GM23248 (cell line): ENCODE data around the gene XIRP2. TPM values are rescaled to one million over a fixed set of nuclear protein-coding genes. Genes with fewer than 3 reads are reported as not detected.

ENCODE experiments used
- DNase-seq: peaks from one replicate; pipeline ENCODE4 v3.0.0-alpha.2; 2015
- H2AFZ ChIP-seq: fragments of 200-600 bp; sonication (generic); 2 replicates; pipeline ENCODE4 v1.6.1; 2016; ENCODE audit warnings: antibody characterized with exemption
- H3F3A ChIP-seq: fragments of 200-600 bp; sonication (generic); 2 replicates; pipeline ENCODE4 v1.6.1; 2016; ENCODE audit warnings: mild to moderate bottlenecking, antibody characterized with exemption, mixed run types; ENCODE audit not compliant: insufficient read depth
- H3K27ac ChIP-seq: fragments of 200-600 bp; sonication (generic); 2 replicates; pipeline ENCODE4 v1.5.1; 2016; ENCODE audit warnings: mild to moderate bottlenecking
- H3K27me3 ChIP-seq: fragments of 200-600 bp; sonication (generic); replicated peaks from 2 replicates; pipeline ENCODE4 v1.6.1; 2016; ENCODE audit warnings: mild to moderate bottlenecking; ENCODE audit not compliant: insufficient read depth
- H3K36me3 ChIP-seq: fragments of 200-600 bp; sonication (generic); 2 replicates; pipeline ENCODE4 v1.6.1; 2016; ENCODE audit warnings: low read depth, mild to moderate bottlenecking
- H3K4me1 ChIP-seq: fragments of 200-600 bp; sonication (generic); 2 replicates; pipeline ENCODE4 v1.6.1; 2016; ENCODE audit warnings: mild to moderate bottlenecking; ENCODE audit not compliant: insufficient read depth
- H3K4me2 ChIP-seq: fragments of 200-600 bp; sonication (generic); one replicate; pipeline ENCODE4 v1.6.1; 2016; ENCODE audit warnings: mild to moderate bottlenecking; ENCODE audit not compliant: unreplicated experiment
- H3K4me3 ChIP-seq: fragments of 200-600 bp; sonication (generic); 2 replicates; pipeline ENCODE4 v1.5.1; 2016; ENCODE audit warnings: mild to moderate bottlenecking
- H3K79me2 ChIP-seq: fragments of 200-600 bp; sonication (generic); 2 replicates; pipeline ENCODE4 v1.6.1; 2016; ENCODE audit warnings: mild to moderate bottlenecking; ENCODE audit not compliant: insufficient read depth
- H3K9ac ChIP-seq: fragments of 200-600 bp; sonication (generic); 2 replicates; pipeline ENCODE4 v1.6.1; 2016; ENCODE audit warnings: mild to moderate bottlenecking
- H3K9me2 ChIP-seq: fragments of 200-600 bp; sonication (generic); 2 replicates; pipeline ENCODE4 v1.6.1; 2016; ENCODE audit warnings: mixed run types, mild to moderate bottlenecking, moderate library complexity; ENCODE audit not compliant: insufficient read depth
- H3K9me3 ChIP-seq: fragments of 200-600 bp; sonication (generic); one replicate; pipeline ENCODE4 v1.6.1; 2017; ENCODE audit warnings: low read depth
- H4K20me1 ChIP-seq: fragments of 200-600 bp; sonication (generic); 2 replicates; pipeline ENCODE4 v1.6.0; 2016; ENCODE audit not compliant: insufficient read depth
- EZH2 ChIP-seq: fragments of 200-600 bp; sonication (generic); IDR thresholded peaks from 2 replicates; pipeline ENCODE4 v1.6.1; 2018; ENCODE audit warnings: antibody characterized with exemption, mild to moderate bottlenecking; ENCODE audit not compliant: insufficient read depth, poor library complexity, severe bottlenecking
- EZH2phosphoT487 ChIP-seq: fragments of 200-600 bp; sonication (generic); IDR thresholded peaks from 2 replicates; pipeline ENCODE4 v1.6.1; 2018; ENCODE audit warnings: antibody characterized with exemption, moderate library complexity, mild to moderate bottlenecking, low read depth; ENCODE audit not compliant: insufficient read depth
- WGBS, 2 experiments: methylation state at CpG; one replicate each; pipeline ENCODE4 v1.1.6; 2015 to 2017; ENCODE audit warnings: low lambda C conversion rate in 2 of 2, low coverage in 1 of 2; ENCODE audit errors: missing lambda C conversion rate in 2 of 2; 5-methylcytosine and 5-hydroxymethylcytosine counted together
- in situ Hi-C: fragments of 300-500 bp; cut with MboI; formaldehyde crosslinking; loops from 2 replicates; pipeline ENCODE4 v1.15.0; 2020
- polyA plus RNA-seq: library from polyadenylated mRNA; unstranded; fragments of >200 nt; fragmentation: Nextera tagmentation; extraction: Ambion mirVana; gene quantifications from 2 replicates; pipeline ENCODE4 v1.2.1, GENCODE V29; 2016
- total RNA-seq: library from RNA; depleted of rRNA; stranded (reverse); fragments of >200 nt; shearing (Covaris generic); gene quantifications from 2 replicates; pipeline ENCODE4 v1.2.3, GENCODE V29; 2014

Gene XIRP2
- total and polyA plus RNA-seq, 2 experiments from 2014 or later = not detected

DNA sequence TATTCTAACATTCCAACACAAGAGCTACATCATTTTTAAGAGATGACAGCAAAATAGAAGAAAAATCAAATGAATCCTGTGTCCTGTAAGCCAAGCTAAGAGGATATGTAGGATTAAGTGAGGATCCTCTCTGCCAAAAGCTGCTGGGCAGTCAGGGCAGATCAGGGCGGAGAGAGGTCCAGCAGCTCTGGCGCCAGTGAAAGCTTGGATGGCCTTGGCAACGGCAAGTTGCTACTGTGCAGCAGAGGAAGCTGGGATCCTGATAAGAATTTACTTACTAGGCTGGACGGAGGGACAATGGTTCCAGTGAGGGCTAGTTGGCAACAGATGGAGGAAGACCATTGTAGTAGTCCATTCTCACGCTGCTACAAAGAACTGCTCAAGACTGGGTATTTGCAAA, 391.5 kb downstream of the XIRP2 start:
- no peaks in the 10 kb centered on the region for H4K20me1 ChIP-seq
- no peak overlapping the region for H3K4me3 ChIP-seq
- no peaks in the 10 kb centered on the region for H3K4me1 ChIP-seq
- H3K36me3 ChIP-seq = no peaks in the 10 kb centered on the region
- H3K79me2 ChIP-seq = no peaks in the 10 kb centered on the region
- H3K27ac ChIP-seq = no peak overlapping the region
- no peaks in the 10 kb centered on the region for H3K9me2 ChIP-seq
- H3K9ac ChIP-seq = no peak overlapping the region
- H3F3A ChIP-seq = no peaks in the 10 kb centered on the region
- H3K27me3 ChIP-seq = no peaks in the 10 kb centered on the region
- TF ChIP-seq EZH2 (no peak), EZH2phosphoT487 (no peak)
- H3K4me2 ChIP-seq = no peak overlapping the region
- DNase-seq = no peak
- no peaks in the 10 kb centered on the region for H3K9me3 ChIP-seq
- in situ Hi-C loops = loop anchor here (25.0 kb wide), 1 partner anchor 832 kb away; no protein-coding TSS in a partner anchor
- H2AFZ ChIP-seq = no peak overlapping the region
- WGBS, 2 experiments = 54 to 55% methylated on average over 5 of the region's 5 CpGs

DNA sequence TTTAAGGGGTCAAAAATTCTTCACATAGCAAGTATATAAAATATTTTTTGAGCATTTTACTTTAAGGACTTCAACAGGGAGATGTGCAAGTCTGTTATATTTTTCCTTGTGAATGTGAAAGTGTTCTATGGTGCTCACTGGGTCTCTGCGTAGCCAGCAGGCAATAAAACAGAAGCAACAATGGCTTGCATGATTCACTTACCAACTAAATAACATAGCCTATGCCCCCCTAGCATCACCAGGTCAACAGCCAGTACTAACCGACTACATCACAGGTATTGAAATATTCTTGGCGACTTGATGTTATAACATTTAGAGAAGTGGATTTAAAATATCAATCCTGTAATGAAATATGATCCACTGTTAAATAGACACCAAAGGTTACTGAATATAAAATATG, 398.9 kb downstream of the XIRP2 start:
- Histone ChIP-seq H3K4me1 (no peaks in the 10 kb centered on the region), H3K27me3 (0 out of 2 replicates have a peak, but pooled peaks cover 5% of the 10 kb centered on the region), H3K9me3 (no peaks in the 10 kb centered on the region), H3K4me2 (no peak overlapping the region), H2AFZ (no peak overlapping the region), H3K9ac (no peak overlapping the region), H3K79me2 (no peaks in the 10 kb centered on the region), H3F3A (no peaks in the 10 kb centered on the region), H3K4me3 (no peak overlapping the region), H4K20me1 (no peaks in the 10 kb centered on the region), H3K9me2 (no peaks in the 10 kb centered on the region), H3K27ac (no peak overlapping the region), H3K36me3 (no peaks in the 10 kb centered on the region)
- TF ChIP-seq EZH2 (no peak), EZH2phosphoT487 (no peak)
- 57 to 66% methylated on average over 3 of the region's 3 CpGs for WGBS, 2 experiments
- DNase-seq = no peak
- in situ Hi-C loops = loop anchor here (25.0 kb wide), 1 partner anchor 825 kb away; no protein-coding TSS in a partner anchor

DNA sequence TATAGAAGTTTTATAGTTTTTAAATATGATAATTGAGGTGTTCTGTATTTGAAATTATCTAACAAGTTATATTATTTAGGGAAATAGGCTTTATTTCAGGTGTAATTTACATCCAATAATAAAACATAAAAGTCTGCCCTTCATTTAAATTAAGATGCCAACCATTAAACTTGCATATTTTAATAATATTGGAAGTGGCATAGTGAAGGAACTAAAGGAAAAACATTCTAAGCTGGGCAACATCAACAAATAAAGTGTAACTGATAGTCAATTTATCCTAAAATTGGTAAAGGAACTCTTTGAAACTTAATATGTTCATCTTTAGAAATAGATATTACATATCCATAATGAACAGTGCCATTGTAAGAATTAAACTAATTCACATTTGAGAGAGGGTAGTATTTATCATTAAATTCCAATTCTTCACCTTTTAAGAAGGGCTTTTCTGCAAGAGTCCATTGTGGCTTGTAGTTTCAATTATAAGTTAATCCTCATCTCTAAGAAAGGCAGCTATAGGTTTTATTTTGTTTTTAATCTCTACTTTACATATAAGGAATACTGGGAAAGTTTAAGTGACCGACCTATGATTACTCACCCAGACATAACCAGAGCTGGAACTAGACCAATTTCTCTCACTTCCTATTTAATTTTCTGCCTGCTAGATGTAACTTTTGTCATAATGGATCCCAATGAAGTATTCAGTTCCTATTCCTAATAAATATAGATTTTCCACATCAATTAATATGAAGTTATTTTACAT, 401.6 kb downstream of the XIRP2 start:
- Histone ChIP-seq H3K4me3 (no peak overlapping the region), H3K4me2 (no peak overlapping the region), H3K27me3 (peaks cover 10% of the 10 kb centered on the region; the same call in 1 of the 2 replicates), H3K4me1 (no peaks in the 10 kb centered on the region), H3K36me3 (no peaks in the 10 kb centered on the region), H3K9me3 (no peaks in the 10 kb centered on the region), H3K79me2 (no peaks in the 10 kb centered on the region), H2AFZ (no peak overlapping the region), H4K20me1 (no peaks in the 10 kb centered on the region), H3K9me2 (no peaks in the 10 kb centered on the region), H3K27ac (no peak overlapping the region), H3F3A (peaks cover 3% of the 10 kb centered on the region; the same call in 1 of the 2 replicates), H3K9ac (no peak overlapping the region)
- in situ Hi-C loops = loop anchor here (25.0 kb wide), 1 partner anchor 822 kb away; no protein-coding TSS in a partner anchor
- DNase-seq = no peak
- 39 to 59% methylated on average over 1 of the region's 1 CpG for WGBS, 2 experiments
- TF ChIP-seq EZH2 = no peak
- no peak for TF ChIP-seq EZH2phosphoT487

DNA sequence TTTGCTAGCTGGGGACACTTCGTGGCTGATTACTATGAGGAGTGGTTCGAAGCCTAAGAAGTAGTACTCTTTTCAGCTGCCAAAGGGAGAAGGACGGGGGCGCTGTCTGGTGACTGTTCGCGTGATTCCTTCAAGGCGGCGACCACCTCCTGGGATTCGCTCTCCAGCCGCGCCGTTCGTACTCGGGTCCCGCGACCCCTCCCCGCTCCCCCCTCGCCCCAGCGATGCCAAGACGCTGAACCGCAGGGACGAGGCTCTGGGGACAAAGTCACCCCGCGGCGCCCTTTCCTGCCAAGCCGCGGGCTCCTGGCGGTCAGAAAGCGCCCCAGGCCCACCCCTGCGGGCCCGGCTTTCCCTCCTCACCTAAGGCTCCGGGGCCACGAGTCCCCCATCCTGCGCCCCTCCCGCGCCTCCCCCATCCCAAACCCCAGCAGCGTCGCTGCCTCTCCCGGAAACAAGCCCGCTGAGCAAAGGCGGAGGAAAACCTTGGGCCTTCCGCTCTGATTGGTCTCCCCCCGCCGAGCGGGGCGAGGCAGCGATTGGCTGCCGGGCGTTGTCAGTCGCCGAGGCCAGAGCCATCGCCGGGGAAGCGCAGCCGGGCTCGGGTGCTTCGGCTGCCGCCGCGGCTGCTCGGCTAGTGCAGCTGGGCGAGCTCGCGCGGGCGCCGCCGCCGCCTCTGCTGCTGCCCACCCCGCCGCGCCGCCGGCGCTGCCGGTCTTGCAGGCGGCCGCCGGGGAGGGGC, 404.3 kb downstream of the XIRP2 start, which contains the start of gene B3GALT1:
TSS of gene B3GALT1 (plus strand) at position 572 of the 742 bp plus-strand sequence.
- no peaks in the 10 kb centered on the region for H3K36me3 ChIP-seq
- 1% methylated on average over 21 to 64 of the region's 79 CpGs for WGBS, 2 experiments
- TF ChIP-seq EZH2 = no peak
- TF ChIP-seq EZH2phosphoT487 = no peak
- no peaks in the 10 kb centered on the region for H3K79me2 ChIP-seq
- peak within 1 kb of the TSS; percentile 94 for H2AFZ ChIP-seq
- peak within 1 kb of the TSS; percentile 85 for H3K4me3 ChIP-seq
- H4K20me1 ChIP-seq = no peaks in the 10 kb centered on the region
- peaks cover 10% of the 10 kb centered on the region; the same call in 1 of the 2 replicates for H3K27me3 ChIP-seq
- no peaks in the 10 kb centered on the region for H3K9me2 ChIP-seq
- H3K4me2 ChIP-seq = peak within 1 kb of the TSS; percentile 99
- no peaks in the 10 kb centered on the region for H3K9me3 ChIP-seq
- H3K4me1 ChIP-seq = no peaks in the 10 kb centered on the region
- in situ Hi-C loops = loop anchor here (25.0 kb wide), 1 partner anchor 820 kb away; no protein-coding TSS in a partner anchor
- H3F3A ChIP-seq = peaks cover 5% of the 10 kb centered on the region; the same call in 1 of the 2 replicates
- H3K9ac ChIP-seq = peak within 1 kb of the TSS; percentile 78
- H3K27ac ChIP-seq = no peak within 1 kb of the TSS
- peak; percentile 97 for DNase-seq
